Esophagus (tissue), 2 donors: ENCODE data around the gene KIF1A. TPM values are rescaled to one million over a fixed set of nuclear protein-coding genes. Genes with fewer than 3 reads are reported as not detected.

Experiments
- H3K27ac ChIP-seq, 2 donors: one replicate each; pipeline ENCODE4 v1.5.1; 2013; ENCODE audit warnings: low read depth in 2 of 2, mild to moderate bottlenecking in 2 of 2, inconsistent platforms in 1 of 2, low read length in 1 of 2, moderate library complexity in 1 of 2
- H3K27me3 ChIP-seq, 2 donors: one replicate each; pipeline ENCODE4 v1.6.1; 2013; ENCODE audit warnings: low read length in 2 of 2, control low read depth in 1 of 2, mild to moderate bottlenecking in 1 of 2; ENCODE audit not compliant: insufficient read depth in 2 of 2, control insufficient read depth in 1 of 2
- H3K36me3 ChIP-seq, 2 donors: one replicate each; pipeline ENCODE4 v1.6.1; 2013; ENCODE audit warnings: low read length in 1 of 2; ENCODE audit not compliant: control insufficient read depth in 2 of 2, insufficient read depth in 2 of 2
- H3K4me1 ChIP-seq, 2 donors: one replicate each; pipeline ENCODE4 v1.6.1; 2013; ENCODE audit warnings: low read length in 1 of 2; ENCODE audit not compliant: control insufficient read depth in 2 of 2, insufficient read depth in 2 of 2
- H3K4me3 ChIP-seq, 2 donors: one replicate each; pipeline ENCODE4 v1.5.1; 2013; ENCODE audit warnings: low read length in 2 of 2, mild to moderate bottlenecking in 2 of 2, low read depth in 1 of 2, moderate library complexity in 1 of 2
- H3K9me3 ChIP-seq, 2 donors: one replicate each; pipeline ENCODE4 v1.6.1; 2013; ENCODE audit warnings: mild to moderate bottlenecking in 2 of 2, low read depth in 1 of 2, low read length in 1 of 2, moderate library complexity in 1 of 2; ENCODE audit not compliant: control insufficient read depth in 2 of 2, insufficient read depth in 1 of 2
- WGBS, 2 donors: extraction: QIAGEN DNeasy Blood & Tissue Kit; methylation state at CpG; one replicate each; pipeline ENCODE4 v1.1.7; 2013; 5-methylcytosine and 5-hydroxymethylcytosine counted together
- polyA plus RNA-seq, 2 donors: library from polyadenylated mRNA; stranded (reverse); fragments of 200-250 nt; gene quantifications; one replicate each; pipeline ENCODE4 v1.2.3, GENCODE V29; 2013
- donor health status: healthy with polysubstance abuse.
- donor health status: Bipolar disorder and iron deficiency.

The KIF1A gene
- polyA plus RNA-seq, 2 donors: 0.04 to 0.06 TPM

DNA sequence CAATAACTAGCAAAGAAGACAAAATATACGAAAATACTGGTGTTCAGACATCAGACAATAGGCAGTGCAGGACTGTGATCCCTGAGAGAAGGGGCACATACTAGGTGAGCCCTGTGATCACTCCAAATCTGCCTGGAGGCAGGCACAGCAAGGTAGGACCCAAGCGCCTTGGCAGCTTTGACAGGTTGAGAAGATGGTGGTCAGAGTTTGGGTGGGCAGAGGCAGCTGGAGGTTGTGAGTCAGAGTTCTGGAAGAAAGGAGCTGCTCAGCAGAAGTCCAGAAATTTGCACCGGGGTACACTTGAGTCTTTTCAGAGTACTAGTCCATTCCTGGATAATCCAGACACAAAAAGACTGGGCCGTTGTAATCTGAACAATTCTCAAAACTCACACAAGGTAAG lies 14.0 kb downstream of the KIF1A start:
- Histone ChIP-seq H3K4me1 (no peaks in the 10 kb centered on the region), H3K36me3 (no peaks in the 10 kb centered on the region), H3K27me3 (peaks cover 0 to 4% of the 10 kb centered on the region in 2 donors), H3K9me3 (peaks cover 0 to 3% of the 10 kb centered on the region in 2 donors), H3K27ac (no peak overlapping the region), H3K4me3 (no peak overlapping the region)
- 85 to 88% methylated on average over 4 of the region's 4 CpGs for WGBS, 2 donors

DNA sequence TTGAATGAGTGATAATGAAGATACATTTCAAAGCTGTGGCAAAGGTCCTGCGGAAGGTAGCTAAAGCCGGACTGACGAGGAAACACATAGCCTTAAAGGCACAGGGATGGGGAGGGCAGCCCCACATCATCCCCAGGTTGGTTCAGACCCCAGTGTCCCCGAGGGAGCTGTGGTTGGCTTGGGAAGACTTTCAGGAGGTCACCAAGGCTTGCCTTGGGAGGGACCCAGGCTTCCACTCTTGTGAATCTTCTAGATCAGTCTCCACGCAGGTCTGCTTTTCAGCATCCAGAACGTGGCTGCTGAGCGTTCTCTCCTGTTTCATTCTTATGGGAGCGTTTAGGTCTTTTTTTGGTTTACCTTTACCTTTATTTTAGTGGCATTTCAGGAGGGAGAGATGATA lies 16.8 kb downstream of the KIF1A start:
- Histone ChIP-seq H3K9me3 (peaks cover 0 to 3% of the 10 kb centered on the region in 2 donors), H3K27ac (no peak overlapping the region), H3K4me3 (no peak overlapping the region), H3K27me3 (peaks cover 0 to 8% of the 10 kb centered on the region in 2 donors), H3K4me1 (no peaks in the 10 kb centered on the region), H3K36me3 (no peaks in the 10 kb centered on the region)
- WGBS, 2 donors: 84 to 86% methylated on average over 8 of the region's 8 CpGs

DNA sequence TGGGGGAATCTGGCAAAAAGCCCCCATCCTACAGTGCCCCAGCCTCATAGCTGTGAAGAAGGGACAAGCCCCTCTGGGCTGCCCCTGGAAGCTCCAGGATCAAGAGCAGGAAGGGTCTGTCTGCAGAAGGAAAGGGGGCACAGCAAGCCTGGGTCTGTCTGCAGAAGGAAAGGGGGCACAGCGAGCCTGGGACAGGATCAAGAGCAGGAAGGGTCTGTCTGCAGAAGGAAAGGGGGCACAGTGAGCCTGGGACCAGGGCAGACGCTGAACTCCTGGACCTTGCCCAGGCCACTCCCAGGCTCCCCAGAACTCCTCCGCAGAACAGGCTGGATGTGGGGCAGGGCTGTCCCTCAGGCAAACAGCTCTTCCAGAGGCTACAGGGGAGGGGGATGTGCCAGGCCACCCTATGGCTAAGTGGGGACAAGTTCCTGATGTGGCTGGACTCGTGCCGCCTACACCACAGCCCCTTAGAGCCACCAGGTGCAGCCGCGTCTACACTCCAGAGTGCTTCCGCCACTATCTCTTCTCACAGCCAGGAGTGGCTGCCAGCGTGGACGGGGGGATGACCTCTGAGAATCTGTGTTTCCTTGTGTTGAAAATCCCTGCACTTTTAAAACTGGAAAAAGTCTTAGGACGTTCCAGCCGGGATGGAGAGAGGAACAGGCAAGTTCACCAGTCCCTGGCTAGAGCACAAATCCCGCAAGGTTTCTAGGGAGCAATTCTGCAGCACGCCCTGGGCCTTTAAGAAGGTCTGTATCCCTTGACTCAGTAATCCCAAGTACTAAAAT lies 20.8 kb downstream of the KIF1A start:
- Histone ChIP-seq H3K4me1 (no peaks in the 10 kb centered on the region), H3K27me3 (peaks cover 0 to 8% of the 10 kb centered on the region in 2 donors), H3K9me3 (no peaks in the 10 kb centered on the region), H3K4me3 (no peak overlapping the region), H3K27ac (no peak overlapping the region), H3K36me3 (no peaks in the 10 kb centered on the region)
- 70 to 71% methylated on average over 14 of the region's 14 CpGs for WGBS, 2 donors

DNA sequence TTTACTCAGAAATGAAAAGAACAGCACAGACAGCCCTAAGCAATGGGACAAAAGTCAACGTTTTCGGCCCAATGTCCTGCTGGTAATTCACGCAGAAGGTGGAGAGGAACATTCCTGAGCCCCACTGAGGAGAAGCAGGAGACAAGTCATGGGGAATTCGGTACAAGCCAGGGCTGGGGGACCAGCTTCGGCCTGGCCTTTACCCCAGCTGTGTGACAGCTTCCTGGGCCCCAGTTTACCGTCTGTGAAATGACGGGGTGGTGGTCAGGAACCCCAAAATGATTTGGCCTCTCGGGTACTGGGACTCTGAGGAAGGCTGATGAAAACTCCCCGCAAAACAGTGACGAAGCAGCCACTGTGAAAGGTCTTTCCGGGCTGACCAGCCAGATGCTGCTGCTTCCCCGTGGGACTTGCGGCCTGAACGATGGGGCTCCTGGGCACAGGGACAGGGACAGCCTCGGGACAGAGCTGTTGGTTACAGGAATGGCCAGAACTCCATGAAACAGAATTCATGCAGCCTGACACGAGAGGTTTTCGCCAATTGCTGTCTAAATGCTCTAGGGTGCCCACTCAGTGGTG lies 21.6 kb downstream of the KIF1A start:
- Histone ChIP-seq H3K4me3 (no peak overlapping the region), H3K4me1 (no peaks in the 10 kb centered on the region), H3K27me3 (peaks cover 0 to 8% of the 10 kb centered on the region in 2 donors), H3K9me3 (no peaks in the 10 kb centered on the region), H3K27ac (no peak overlapping the region), H3K36me3 (no peaks in the 10 kb centered on the region)
- WGBS, 2 donors: 83 to 84% methylated on average over 17 of the region's 17 CpGs

DNA sequence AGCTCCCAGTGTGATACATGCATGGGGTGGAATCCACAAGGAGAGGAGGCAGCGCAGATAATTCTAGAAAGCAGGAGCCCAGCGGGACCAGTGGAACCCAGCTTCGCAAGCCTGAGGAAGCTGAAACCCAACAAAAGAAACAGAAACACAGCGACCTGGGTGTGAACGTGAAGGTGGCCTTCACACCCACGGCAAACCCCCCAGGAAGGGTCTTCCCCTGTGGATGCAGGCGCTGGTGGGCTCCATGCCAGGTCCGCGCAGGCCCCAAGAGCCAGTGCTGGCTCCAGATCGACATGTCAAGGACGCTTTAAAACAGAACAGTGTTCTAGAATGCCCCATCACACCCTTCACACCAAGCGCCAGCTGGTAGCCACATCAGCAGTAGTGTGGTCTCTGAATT lies 22.1 kb downstream of the KIF1A start:
- no peaks in the 10 kb centered on the region for H3K9me3 ChIP-seq
- no peak overlapping the region for H3K4me3 ChIP-seq
- WGBS, 2 donors: 79 to 84% methylated on average over 12 of the region's 12 CpGs
- no peak overlapping the region for H3K27ac ChIP-seq
- H3K4me1 ChIP-seq: no peaks in the 10 kb centered on the region
- H3K27me3 ChIP-seq: peaks cover 0 to 8% of the 10 kb centered on the region in 2 donors
- no peaks in the 10 kb centered on the region for H3K36me3 ChIP-seq

DNA sequence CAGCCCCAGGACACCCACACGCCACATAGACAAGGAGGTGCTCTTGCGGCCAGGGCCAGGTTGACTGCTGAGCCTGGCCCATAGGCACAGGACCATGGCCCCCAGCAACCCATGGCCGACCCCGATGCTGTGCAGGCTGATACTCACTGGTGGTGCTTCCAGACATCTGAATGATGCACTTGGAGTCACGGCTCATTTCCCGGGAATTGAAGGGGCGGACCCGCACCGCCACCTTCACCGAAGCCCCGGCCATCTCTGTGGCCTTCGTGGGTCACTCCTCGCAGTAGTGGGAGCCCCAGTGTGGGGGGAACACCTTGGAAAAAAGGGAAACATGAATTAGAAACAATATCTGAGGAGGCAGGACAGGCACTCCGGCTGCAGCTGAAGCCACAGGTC lies 22.5 kb downstream of the KIF1A start:
- peaks cover 0 to 8% of the 10 kb centered on the region in 2 donors for H3K27me3 ChIP-seq
- H3K9me3 ChIP-seq: no peaks in the 10 kb centered on the region
- no peaks in the 10 kb centered on the region for H3K36me3 ChIP-seq
- H3K27ac ChIP-seq: no peak overlapping the region
- H3K4me3 ChIP-seq: no peak overlapping the region
- 90 to 95% methylated on average over 14 of the region's 14 CpGs for WGBS, 2 donors
- no peaks in the 10 kb centered on the region for H3K4me1 ChIP-seq

DNA sequence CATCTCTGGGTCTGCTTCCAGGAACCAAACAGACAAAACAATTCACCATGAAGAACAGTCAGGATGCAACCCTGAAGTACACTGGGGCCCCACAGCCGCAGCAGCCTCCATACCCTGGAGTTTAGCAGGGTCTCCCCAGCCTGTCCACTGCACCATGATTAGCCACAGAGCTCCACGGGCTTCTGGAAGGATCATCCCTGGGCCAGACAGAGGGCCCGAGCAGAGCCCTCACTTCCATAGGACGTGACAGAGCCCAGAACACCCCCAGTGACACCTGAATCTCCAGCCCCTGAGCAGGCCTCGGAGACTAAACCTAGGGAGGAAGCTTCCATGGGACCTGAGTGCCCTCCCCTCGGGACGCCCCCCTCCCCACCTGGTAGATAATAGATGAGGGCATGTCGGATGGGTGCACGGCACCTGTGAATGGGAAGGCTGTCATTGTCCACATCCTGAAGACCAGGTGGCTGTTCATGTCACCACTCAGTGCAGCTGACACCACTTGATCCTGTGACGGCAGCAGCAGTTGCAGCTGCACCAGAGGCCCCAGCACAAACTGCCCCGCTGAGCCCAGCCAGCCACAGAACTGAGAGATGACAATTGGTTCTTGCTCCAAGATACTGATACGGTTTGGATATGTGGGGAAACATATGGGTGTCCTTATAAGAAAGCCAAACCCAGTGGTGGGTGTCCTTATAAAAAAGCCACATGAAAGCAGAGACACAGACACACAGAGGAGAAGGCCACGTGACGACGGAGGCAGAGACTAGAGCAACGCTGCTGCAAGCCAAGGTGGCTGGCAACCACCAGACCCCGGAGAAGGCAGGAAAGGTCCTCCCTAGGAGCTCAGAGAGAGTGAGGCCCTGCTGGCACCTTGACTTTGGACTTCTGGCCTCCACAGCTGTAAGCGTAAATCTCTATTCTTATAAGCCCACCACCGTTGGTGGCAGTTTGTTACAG lies 23.2 kb downstream of the KIF1A start:
- WGBS, 2 donors: 86 to 88% methylated on average over 19 of the region's 19 CpGs
- Histone ChIP-seq H3K4me1 (no peaks in the 10 kb centered on the region), H3K27ac (no peak overlapping the region), H3K4me3 (no peak overlapping the region), H3K9me3 (no peaks in the 10 kb centered on the region), H3K27me3 (peaks cover 0 to 8% of the 10 kb centered on the region in 2 donors), H3K36me3 (no peaks in the 10 kb centered on the region)

DNA sequence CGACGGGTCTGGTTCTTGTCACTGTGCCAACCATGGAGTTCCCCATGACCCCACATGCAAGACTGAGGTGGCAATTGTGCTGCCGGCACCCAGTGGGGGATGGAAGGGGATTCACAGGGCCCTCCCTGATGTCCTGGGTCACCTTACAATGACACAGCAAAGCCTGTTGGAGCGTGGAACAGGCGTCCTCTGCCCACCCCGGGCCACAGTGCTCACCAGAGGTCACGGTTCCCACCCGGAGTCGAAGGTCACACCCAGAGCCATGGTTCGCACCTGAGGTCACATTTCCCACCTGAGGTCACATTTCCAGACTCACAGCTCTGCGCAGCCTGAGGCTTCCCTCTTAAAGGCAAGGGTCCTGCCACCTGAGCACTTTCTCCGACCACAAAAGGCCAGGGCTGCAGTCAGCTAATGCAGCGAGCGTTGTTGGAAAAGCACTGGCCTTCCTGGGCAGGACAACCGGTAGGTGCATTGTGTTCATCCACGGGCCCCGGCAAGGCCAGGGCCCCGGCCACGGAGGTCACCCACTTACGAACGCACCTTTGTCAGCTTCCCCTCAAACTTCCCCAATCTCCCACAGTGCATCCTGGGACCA lies 24.0 kb downstream of the KIF1A start:
- H3K9me3 ChIP-seq: no peaks in the 10 kb centered on the region
- no peak overlapping the region for H3K4me3 ChIP-seq
- H3K27ac ChIP-seq: no peak overlapping the region
- H3K4me1 ChIP-seq: no peaks in the 10 kb centered on the region
- no peaks in the 10 kb centered on the region for H3K36me3 ChIP-seq
- 89 to 91% methylated on average over 21 of the region's 21 CpGs for WGBS, 2 donors
- peaks cover 0 to 4% of the 10 kb centered on the region in 2 donors for H3K27me3 ChIP-seq

DNA sequence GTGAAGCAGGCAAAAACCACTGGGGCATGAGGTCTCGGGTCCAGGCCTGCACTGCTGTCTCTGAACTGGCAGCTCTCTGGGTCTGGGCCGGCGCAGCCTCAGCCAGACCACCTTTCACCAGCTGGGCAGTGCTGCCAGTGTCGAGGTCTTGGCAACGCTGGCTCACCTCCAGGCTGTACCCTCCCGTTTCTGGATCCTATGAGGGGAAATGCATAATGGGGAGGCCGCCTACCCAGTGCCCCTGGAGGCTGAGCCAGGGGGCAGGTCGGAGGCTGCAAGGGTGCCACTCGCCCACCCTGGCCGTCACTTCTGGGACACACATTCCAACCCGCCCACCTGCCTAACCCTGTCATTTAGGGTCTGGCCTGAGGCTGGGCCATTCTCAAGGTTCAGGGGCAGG lies 24.6 kb downstream of the KIF1A start:
- Histone ChIP-seq H3K36me3 (no peaks in the 10 kb centered on the region), H3K27me3 (peaks cover 0 to 4% of the 10 kb centered on the region in 2 donors), H3K4me3 (no peak overlapping the region), H3K4me1 (no peaks in the 10 kb centered on the region), H3K27ac (no peak overlapping the region), H3K9me3 (no peaks in the 10 kb centered on the region)
- 81 to 86% methylated on average over 11 of the region's 11 CpGs for WGBS, 2 donors
